Cortex of kidney (tissue), 1 donor: Measurements from ENCODE around the gene USP20.

Source experiments
- DNase-seq: peaks from one replicate; lab custom pipeline; 2025; lab: John Stamatoyannopoulos, UW

USP20 gene

GRCh38 chr9:129875687-129876395 lies 40.6 kb downstream of the USP20 start:
- no peak for DNase-seq

- DNase-seq: no peak
These were observed 41.6 kb downstream of the USP20 start for GRCh38 chr9:129876815-129877214.

DNA sequence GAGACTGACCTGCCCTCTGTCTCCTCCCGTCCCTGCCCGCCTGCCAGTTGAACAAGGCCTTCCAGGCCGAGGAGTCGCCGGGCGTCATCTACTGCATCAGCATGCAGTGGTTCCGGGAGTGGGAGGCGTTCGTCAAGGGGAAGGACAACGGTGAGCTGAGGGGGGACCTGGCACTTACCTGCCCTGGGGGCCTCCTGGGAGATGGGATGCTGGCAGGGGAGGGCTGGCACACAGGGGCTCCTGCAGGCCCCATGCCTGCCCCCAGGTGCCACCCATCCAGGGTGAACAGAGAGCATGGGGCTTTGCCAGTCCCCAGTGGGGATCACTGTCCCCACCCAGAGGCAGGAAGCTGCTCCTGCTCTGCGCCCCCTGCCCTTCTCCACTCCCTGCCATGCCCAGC lies 43.0 kb downstream of the USP20 start:
- DNase-seq: no peak

GRCh38 chr9:129879103-129879699 lies 43.9 kb downstream of the USP20 start:
- DNase-seq: no peak

- DNase-seq: no peak
These were observed 44.9 kb downstream of the USP20 start for GRCh38 chr9:129879991-129880653.

DNA sequence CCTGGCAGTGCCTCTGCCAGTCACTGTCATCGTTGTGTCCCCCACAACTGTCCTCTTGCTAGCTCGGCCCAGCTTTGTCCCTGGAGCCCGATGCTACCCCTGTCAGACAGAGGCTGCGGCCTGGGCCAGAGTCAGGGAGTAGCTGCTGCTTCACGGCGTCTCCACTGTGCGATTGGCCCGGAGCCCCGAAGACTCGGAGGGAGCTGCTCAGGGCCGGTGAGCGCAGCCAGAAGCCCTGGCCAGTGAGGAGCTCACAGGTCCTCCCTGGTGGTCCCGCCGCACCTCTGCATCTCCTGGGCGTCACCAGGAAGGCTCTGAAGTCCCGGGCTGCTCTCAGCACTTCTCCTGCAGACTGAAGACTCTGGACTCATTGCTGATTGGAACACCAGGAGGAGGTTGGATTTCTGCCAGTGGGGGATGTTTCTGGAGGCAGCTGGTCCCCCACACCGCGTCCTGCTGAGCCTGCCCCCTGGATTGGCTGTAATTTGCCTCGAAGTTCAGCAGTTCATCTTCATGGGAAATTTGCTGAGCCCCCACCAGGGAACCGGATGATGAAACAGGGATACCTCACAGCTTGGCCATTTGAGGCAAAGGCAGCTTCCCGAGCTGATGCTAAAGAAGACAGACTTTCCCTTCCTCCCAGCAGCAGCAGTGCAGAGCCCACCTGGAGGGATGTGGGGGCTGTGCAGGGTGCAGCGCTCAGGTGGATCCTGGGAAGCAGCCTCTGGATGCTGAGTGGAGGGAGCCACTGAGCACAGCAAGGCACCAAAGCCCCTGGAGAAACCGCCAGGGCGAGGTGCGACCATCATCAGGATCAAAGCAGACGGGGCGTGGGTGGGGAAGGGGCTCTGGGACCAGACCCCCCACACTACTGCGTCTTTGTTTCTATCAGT lies 45.6 kb downstream of the USP20 start:
- no peak for DNase-seq

DNA sequence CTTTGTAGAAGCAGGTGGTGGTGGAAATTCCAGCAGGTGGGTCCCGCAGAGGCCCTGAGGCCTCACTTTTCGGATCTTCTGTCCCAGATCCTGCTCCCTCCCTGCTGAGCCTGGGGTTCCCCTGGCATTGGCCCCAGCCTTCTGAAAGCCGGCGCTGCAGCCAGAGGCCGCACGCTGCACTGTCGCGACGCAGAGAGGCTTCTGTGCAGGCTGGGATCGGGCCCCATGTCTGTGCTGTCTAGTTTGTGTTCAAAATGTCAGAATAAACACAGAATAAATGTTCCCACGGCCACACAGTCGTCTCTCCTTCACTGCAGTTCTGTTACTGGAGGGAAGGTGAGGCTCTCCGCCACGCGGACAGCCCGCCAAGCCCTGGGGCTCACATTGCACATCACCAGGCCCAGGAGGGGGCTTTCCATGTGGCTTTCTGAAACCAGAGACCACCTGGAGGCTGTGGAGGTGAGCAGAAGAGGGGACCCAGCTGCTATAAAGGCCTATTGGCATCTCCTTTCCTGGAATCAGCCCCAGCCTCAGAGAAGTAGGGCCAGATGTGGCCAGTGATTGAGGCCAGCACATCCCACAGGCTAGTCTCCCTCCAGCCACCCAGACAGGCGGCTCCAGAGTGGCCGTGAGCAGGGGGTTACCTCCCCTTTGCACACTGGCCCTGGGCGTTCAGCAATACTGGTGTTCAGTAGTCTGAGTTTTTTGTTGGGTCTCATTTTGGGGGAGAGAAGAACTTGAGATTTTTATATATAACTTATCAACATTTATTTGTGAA lies 46.5 kb downstream of the USP20 start:
- DNase-seq: no peak

- DNase-seq: no peak
These were observed 49.2 kb downstream of the USP20 start for GRCh38 chr9:129884220-129885017.

DNA sequence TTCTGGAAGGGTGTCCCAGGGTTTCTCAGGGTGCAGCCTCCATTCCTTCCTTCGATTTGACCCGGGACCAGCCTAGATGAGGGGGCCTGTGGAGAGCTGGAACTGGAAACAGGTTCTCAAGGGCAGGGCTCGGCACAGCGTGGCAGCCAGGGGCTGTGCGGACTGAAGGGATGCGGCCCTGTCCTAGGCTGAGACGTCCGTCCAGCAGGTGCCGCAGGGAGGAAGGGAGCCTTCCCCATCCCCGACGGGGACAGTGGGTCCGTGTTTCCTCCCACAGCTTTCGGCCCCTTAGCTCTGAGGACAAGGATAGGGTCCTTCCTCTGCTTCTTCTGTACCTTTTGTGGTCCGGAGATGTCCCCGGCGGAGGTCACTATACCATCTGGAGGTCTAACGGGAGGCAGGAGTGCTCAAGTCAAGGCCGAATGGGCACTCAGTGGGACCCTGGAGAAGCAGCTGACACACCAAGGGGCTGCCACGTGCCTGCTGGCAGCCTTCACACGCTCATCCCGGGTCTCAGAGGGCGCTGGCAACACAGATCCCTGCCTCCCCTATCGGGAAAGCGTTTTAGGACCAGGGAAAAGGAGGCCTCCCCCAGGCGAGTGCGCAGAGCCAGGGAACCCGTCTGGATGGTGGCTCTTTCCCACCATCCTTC lies 49.9 kb downstream of the USP20 start:
- DNase-seq: no peak

GRCh38 chr9:129885670-129886106 lies 50.4 kb downstream of the USP20 start:
- no peak for DNase-seq

- DNase-seq: no peak
These were observed 51.2 kb downstream of the USP20 start for GRCh38 chr9:129886226-129887174.

DNA sequence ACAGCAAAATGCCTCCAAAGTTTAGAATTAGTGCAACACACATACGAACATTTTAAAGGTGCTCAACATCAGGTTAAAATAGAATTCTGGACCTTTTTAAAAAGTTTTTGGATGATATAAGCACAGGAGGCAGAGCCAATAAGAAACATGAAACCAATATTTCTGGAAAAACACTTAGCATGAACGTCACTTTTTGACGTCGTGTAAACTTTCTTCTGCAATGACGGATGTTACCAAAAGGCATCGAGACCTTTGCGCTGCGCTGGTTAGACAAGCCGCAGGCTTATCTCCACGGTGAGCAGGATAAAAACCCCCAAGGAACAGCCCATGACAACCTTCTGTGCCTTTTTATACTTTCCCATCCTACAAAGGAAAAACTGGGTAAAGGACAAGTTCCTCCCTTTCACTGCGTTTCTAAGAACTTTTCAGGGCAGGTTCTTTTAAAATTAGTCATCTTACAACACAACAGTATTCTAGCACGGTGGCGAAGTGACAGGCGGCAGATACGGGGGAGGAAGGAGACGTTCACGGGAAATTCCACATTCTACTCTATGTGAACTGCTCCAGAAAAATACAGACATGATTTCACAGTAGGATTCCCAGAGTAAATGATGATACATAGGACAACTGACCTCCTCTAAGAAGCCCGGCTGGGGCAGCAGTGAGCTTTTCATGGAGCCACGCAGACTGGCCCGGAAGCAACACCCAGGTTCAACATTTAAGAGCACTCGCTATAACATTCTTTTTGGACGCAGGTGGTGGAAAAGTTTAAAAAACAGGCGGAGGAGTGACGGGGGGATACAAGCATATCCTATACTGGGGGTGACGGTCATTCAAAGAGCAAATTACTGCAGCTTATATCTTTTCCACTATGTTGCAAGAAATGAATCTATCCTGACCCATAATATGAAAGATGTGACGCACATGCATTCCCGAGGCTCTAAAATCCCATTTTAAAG lies 52.4 kb downstream of the USP20 start:
- no peak for DNase-seq

DNA sequence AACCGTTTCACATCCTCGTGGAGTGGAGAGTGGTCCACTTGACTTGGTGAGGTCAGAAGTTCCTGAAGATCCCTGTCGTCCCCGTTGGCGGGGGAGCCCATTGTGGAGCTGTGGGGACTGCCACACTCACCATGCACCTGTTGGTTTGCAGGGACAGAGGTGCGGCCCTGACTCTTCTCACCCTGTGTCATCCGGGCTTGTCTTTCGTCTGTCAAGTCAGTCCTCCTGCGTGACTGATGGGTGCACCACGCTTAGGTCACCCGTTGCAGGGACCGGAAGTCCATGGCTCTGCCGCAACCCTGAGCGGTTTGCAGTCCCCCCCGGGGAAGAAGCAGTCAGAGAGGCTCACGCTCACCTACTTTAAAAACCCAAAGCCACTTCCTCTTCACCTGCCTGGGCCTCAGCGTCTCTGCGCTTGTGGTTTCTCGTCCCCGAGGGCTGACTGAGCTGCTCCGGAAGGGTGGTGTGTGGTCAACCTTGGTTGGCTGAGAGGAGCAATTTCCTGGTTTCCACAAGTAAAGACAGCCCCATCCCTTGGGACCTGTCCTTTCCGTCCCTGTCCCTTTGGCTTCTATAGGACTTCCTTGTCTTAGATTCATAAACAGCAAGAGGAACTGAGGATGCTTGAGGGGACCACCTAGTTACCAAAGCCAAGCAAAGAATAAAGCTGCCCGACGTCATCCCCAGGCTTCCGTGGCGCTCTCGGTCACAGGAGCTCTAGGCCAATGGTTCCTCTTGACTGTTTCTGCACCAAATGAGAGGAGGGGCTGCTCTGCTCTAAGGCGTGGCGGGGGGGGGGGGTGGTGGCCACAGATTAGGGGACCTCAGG lies 53.2 kb downstream of the USP20 start:
- DNase-seq: no peak

DNA sequence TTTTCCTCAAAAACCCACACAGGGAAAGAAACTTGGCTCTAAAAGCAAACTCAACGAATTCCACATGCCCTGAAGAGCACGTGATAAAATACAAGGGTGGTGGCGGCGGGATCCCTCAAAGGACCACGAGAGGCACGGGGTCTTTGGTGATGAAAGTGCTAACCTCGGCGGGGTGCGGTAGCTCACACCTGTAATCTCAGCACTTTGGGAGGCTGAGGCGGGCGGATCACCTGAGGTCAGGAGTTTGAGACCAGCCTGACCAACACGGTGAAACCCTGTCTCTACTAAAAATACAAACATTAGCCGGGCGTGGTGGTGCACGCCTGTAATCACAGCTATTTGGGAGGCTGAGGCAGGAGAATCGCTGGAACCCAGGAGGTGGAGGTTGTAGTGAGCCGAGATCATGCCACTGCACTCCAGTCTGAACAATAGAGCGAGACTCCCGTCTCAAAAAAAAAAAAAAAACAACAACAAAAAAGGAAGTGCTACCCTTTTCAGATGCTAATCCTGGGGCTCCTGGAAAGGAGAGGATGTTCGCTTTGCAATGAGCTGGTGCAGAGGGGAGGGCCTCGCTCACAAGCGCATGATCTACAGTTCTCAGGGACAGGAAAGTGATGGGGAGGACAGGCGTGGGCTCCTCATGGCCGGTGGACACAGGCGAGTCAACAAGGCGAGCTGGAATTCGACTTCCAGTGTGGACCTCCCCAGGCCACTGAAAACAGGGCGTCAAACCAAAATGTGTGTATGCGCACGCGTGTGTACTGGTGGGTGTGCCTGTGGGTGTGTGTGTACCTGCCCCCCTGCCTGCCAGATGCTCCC lies 54.1 kb downstream of the USP20 start:
- no peak for DNase-seq

- no peak for DNase-seq
These were observed 54.9 kb downstream of the USP20 start for GRCh38 chr9:129889941-129890717.
